K562 (cell line): Measurements from ENCODE around the gene ZNF772. TPM values are rescaled to one million over a fixed set of nuclear protein-coding genes. Genes with fewer than 3 reads are reported as not detected.

ENCODE experiments used
- BCL6 ChIP-seq: fragments of 250-450 bp; sonication (Bioruptor Pico); IDR thresholded peaks from 2 replicates; pipeline ENCODE4 v1.4.0; 2020
- DACH1 ChIP-seq: fragments of 450-650 bp; IDR thresholded peaks from 2 replicates; pipeline ENCODE4 v1.6.1; 2018; ENCODE audit not compliant: partially characterized antibody
- EGR1 ChIP-seq: fragments of 450-650 bp; conservative IDR thresholded peaks from 2 replicates; pipeline ENCODE4 v1.6.1; 2017; ENCODE audit warnings: mild to moderate bottlenecking
- GTF2B ChIP-seq: IDR thresholded peaks from 2 replicates; pipeline ENCODE4 v1.6.1; 2011; ENCODE audit not compliant: insufficient read length; ENCODE audit errors: extremely low read depth
- GTF2E2 ChIP-seq: fragments of 200-800 bp; sonication (Bioruptor generic); IDR thresholded peaks from 2 replicates; pipeline ENCODE4 v1.6.1; 2016; ENCODE audit warnings: missing genetic modification characterization, missing compliant biosample characterization
- RCOR1 ChIP-seq, 2 experiments: IDR thresholded peaks; 2 replicates each; pipeline ENCODE4 v1.6.1; 2012; ENCODE audit warnings: low read depth in 2 of 2, low read length in 2 of 2, borderline replicate concordance in 1 of 2, improper control_type of control experiment in 1 of 2
- TAF9B ChIP-seq: fragments of 450-650 bp; IDR thresholded peaks from 2 replicates; pipeline ENCODE4 v1.6.1; 2018; ENCODE audit warnings: mild to moderate bottlenecking; ENCODE audit not compliant: partially characterized antibody
- ZBTB1 ChIP-seq: sonication (generic); formaldehyde crosslinking; IDR thresholded peaks from 2 replicates; pipeline ENCODE4 v1.8.1; 2023; ENCODE audit warnings: missing genetic modification reagents, low read depth, mild to moderate bottlenecking, borderline replicate concordance
- ZC3H11A ChIP-seq: IDR thresholded peaks from 2 replicates; pipeline ENCODE4 v1.6.1; 2012; ENCODE audit warnings: low read depth, low read length, improper control_type of control experiment
- ZEB2 ChIP-seq: fragments of 450-650 bp; IDR thresholded peaks from 2 replicates; pipeline ENCODE4 v1.6.1; 2016
- ZFP1 ChIP-seq: fragments of 450-650 bp; formaldehyde crosslinking; IDR thresholded peaks from 2 replicates; pipeline ENCODE4 v1.4.0; 2020; ENCODE audit warnings: mild to moderate bottlenecking, mixed read lengths
- ZNF311 ChIP-seq: fragments of 250-450 bp; sonication (Bioruptor Pico); IDR thresholded peaks from 2 replicates; pipeline ENCODE4 v1.4.0; 2020; ENCODE audit warnings: mild to moderate bottlenecking, moderate library complexity
- ZNF354B ChIP-seq: fragments of 250-450 bp; sonication (Bioruptor Pico); IDR thresholded peaks from 2 replicates; pipeline ENCODE4 v1.4.0; 2020
- ZNF507 ChIP-seq: conservative IDR thresholded peaks from 2 replicates; pipeline ENCODE4 v1.6.1; 2017; ENCODE audit warnings: missing genetic modification characterization, missing compliant biosample characterization
- polyA plus RNA-seq, 8 experiments: library from polyadenylated mRNA; depleted of rRNA in 4 of 8; stranded (reverse) in 5 of 8; unstranded in 3 of 8; fragments of >200 nt; fragmentation: Nextera tagmentation in 2 of 8; fragmentation: Illumina TruSeq in 1 of 8; extraction: Ambion mirVana in 2 of 8; extraction: Trizol in 1 of 8; gene quantifications; 2 replicates each; pipeline versions ENCODE4 v1.2.1 to v1.2.3, GENCODE V29; 2011 to 2014; ENCODE audit warnings: inconsistent platforms in 1 of 8, missing spikeins in 1 of 8
- total RNA-seq, 7 experiments: library from RNA; depleted of rRNA in 6 of 7; stranded (reverse); fragments of >200 nt in 6 of 7; fragmentation: Illumina TruSeq in 2 of 7; extraction: Trizol in 2 of 7; gene quantifications; 2 replicates each; pipeline versions ENCODE4 v1.2.1 to v1.2.3, GENCODE V29; 2011 to 2021; ENCODE audit warnings: low replicate concordance in 1 of 7
- TF ChIP-seq, protein P1 (sequence below): sonication (generic); formaldehyde crosslinking; IDR thresholded peaks from 2 replicates; pipeline ENCODE4 v1.8.0; 2022; ENCODE audit warnings: mild to moderate bottlenecking, missing genetic modification reagents
- TF ChIP-seq, protein P2 (sequence below): fragments of 250-450 bp; sonication (Bioruptor Pico); IDR thresholded peaks from 2 replicates; pipeline ENCODE4 v1.4.0; 2020
- TF ChIP-seq, protein P3 (sequence below): fragments of 200-800 bp; sonication (Bioruptor generic); IDR thresholded peaks from 2 replicates; pipeline ENCODE4 v1.6.1; 2017; ENCODE audit warnings: missing genetic modification characterization, missing compliant biosample characterization

Gene ZNF772
- total and polyA plus RNA-seq, 9 of the 15 experiments (the other 6 are each of a cell fraction or from before 2014, with no cell fraction given), result 0.13 to 1.9 (median 1.1) TPM

- TF ChIP-seq ZNF354B, result no peak
- TF ChIP-seq GTF2E2 (tag), result no peak
- TF ChIP-seq ZFP1, result no peak
- TF ChIP-seq EGR1, result peak; percentile 89
- TF ChIP-seq DACH1, result no peak
- no peak for TF ChIP-seq RCOR1 (IDR thresholded peaks at IDR 0.05; ENCODE audit: borderline replicate concordance in 1 of 2, low read depth in 2 of 2, low read length in 2 of 2)
- TF ChIP-seq, protein P1, sequence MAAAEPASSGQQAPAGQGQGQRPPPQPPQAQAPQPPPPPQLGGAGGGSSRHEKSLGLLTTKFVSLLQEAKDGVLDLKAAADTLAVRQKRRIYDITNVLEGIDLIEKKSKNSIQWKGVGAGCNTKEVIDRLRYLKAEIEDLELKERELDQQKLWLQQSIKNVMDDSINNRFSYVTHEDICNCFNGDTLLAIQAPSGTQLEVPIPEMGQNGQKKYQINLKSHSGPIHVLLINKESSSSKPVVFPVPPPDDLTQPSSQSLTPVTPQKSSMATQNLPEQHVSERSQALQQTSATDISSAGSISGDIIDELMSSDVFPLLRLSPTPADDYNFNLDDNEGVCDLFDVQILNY, result no peak
- TF ChIP-seq, protein P2, sequence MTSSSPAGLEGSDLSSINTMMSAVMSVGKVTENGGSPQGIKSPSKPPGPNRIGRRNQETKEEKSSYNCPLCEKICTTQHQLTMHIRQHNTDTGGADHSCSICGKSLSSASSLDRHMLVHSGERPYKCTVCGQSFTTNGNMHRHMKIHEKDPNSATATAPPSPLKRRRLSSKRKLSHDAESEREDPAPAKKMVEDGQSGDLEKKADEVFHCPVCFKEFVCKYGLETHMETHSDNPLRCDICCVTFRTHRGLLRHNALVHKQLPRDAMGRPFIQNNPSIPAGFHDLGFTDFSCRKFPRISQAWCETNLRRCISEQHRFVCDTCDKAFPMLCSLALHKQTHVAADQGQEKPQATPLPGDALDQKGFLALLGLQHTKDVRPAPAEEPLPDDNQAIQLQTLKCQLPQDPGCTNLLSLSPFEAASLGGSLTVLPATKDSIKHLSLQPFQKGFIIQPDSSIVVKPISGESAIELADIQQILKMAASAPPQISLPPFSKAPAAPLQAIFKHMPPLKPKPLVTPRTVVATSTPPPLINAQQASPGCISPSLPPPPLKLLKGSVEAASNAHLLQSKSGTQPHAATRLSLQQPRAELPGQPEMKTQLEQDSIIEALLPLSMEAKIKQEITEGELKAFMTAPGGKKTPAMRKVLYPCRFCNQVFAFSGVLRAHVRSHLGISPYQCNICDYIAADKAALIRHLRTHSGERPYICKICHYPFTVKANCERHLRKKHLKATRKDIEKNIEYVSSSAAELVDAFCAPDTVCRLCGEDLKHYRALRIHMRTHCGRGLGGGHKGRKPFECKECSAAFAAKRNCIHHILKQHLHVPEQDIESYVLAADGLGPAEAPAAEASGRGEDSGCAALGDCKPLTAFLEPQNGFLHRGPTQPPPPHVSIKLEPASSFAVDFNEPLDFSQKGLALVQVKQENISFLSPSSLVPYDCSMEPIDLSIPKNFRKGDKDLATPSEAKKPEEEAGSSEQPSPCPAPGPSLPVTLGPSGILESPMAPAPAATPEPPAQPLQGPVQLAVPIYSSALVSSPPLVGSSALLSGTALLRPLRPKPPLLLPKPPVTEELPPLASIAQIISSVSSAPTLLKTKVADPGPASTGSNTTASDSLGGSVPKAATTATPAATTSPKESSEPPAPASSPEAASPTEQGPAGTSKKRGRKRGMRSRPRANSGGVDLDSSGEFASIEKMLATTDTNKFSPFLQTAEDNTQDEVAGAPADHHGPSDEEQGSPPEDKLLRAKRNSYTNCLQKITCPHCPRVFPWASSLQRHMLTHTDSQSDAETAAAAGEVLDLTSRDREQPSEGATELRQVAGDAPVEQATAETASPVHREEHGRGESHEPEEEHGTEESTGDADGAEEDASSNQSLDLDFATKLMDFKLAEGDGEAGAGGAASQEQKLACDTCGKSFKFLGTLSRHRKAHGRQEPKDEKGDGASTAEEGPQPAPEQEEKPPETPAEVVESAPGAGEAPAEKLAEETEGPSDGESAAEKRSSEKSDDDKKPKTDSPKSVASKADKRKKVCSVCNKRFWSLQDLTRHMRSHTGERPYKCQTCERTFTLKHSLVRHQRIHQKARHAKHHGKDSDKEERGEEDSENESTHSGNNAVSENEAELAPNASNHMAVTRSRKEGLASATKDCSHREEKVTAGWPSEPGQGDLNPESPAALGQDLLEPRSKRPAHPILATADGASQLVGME (CRISPR knock-in tag), result no peak
- TF ChIP-seq, protein P3, sequence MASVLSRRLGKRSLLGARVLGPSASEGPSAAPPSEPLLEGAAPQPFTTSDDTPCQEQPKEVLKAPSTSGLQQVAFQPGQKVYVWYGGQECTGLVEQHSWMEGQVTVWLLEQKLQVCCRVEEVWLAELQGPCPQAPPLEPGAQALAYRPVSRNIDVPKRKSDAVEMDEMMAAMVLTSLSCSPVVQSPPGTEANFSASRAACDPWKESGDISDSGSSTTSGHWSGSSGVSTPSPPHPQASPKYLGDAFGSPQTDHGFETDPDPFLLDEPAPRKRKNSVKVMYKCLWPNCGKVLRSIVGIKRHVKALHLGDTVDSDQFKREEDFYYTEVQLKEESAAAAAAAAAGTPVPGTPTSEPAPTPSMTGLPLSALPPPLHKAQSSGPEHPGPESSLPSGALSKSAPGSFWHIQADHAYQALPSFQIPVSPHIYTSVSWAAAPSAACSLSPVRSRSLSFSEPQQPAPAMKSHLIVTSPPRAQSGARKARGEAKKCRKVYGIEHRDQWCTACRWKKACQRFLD (CRISPR knock-in tag), result peak; percentile 69; the same call in 1 of the 2 replicates
- TF ChIP-seq ZBTB1 (CRISPR knock-in tag), result no peak
- TF ChIP-seq TAF9B, result peak; percentile 59
- no peak for TF ChIP-seq ZEB2
- no peak for TF ChIP-seq BCL6 (CRISPR knock-in tag)
- TF ChIP-seq GTF2B, result no peak
- TF ChIP-seq ZNF507 (tag), result no peak
- TF ChIP-seq ZNF311 (CRISPR knock-in tag), result no peak
- TF ChIP-seq ZC3H11A, result no peak
Observed at GRCh38 chr19:57435062-57435978, 42.0 kb downstream of the ZNF772 start, which contains the start of gene ZNF749 (continued).
